GM21390 (cell line): ENCODE data around the gene HEPACAM.
"Not testable (repeated sequence)": the region's sequence is repeated elsewhere in the genome, so short reads cannot be mapped to it uniquely, and the experiment has no call there.

ENCODE experiments used
- ATAC-seq: cut with Tn5 transposase; IDR thresholded peaks from one replicate; pipeline ENCODE4 v1.9.1; 2021; ENCODE audit not compliant: unreplicated experiment

HEPACAM gene, protein sequence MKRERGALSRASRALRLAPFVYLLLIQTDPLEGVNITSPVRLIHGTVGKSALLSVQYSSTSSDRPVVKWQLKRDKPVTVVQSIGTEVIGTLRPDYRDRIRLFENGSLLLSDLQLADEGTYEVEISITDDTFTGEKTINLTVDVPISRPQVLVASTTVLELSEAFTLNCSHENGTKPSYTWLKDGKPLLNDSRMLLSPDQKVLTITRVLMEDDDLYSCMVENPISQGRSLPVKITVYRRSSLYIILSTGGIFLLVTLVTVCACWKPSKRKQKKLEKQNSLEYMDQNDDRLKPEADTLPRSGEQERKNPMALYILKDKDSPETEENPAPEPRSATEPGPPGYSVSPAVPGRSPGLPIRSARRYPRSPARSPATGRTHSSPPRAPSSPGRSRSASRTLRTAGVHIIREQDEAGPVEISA

GRCh38 chr11:124935548-124936514 lies at the start of gene HEPACAM:
TSS of gene HEPACAM (minus strand) at chr11:124936047. CDS start at chr11:124936006, 41 bp downstream.
- ATAC-seq: no peak

GRCh38 chr11:124984512-124984854 lies 48.6 kb upstream of the HEPACAM start:
- no peak for ATAC-seq

- ATAC-seq: no peak
Measured at GRCh38 chr11:124983674-124984511, 48.0 kb upstream of the HEPACAM start.

DNA sequence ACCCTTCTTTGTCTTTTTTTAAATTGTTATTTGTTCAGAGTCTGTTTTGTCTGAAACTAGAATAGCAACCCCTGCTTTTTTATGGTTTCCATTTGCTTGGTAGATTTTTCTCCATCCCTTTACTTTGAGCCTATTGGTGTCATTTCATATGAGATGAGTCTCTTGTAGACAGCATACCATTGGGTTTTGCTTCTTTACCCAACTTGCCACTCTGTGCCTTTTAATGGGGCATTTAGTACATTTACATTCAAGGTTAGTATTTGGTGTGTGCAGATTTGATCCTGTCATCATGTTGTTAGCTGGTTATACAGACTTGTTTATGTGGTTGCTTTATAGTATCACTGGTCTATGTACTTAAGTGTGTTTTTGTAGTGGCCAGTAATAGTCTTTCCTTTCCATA lies 46.2 kb upstream of the HEPACAM start:
- no peak for ATAC-seq

DNA sequence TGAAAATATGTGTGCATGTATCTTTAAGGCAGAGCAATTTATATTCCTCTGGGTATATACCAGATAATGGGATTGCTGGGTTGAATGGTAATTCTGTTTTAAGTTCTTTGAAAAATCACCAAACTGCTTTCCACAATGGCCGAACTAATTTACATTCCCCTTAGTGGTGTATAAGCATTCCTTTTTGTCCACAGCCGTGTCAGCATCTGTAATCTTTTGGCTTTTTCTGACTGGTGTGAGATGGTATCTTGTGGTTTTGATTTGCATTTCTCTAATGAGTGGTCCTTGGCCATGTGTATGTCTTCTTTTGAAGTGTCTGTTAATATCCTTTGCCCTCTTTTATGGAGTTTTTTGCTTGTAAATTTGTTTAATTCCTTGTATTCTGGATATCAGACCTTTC lies 42.5 kb upstream of the HEPACAM start:
- no peak for ATAC-seq

GRCh38 chr11:124977006-124977405 lies 41.2 kb upstream of the HEPACAM start:
- ATAC-seq: no peak

GRCh38 chr11:124976531-124976930 lies 40.7 kb upstream of the HEPACAM start:
- ATAC-seq: no peak

DNA sequence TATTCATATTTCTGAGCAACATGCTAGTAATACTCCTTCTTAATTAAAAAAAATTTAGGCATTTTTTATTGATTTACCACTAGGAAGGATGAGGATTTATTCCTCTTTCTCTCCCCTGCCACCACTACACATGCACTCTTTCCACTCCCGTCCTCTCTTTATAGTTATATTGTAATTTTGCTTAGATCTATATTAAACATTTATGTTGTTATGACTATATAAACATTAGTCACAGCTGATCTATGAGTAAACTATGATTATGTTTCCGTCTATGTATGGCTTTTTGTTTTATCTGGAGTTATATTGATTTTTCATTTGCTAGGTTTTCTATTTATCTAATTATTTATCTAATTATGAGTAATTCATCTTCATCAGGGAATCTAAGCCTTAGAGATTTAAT lies 36.0 kb upstream of the HEPACAM start:
- no peak for ATAC-seq

GRCh38 chr11:124970925-124971324 lies 35.1 kb upstream of the HEPACAM start:
- ATAC-seq: no peak

- ATAC-seq: not testable (repeated sequence)
Measured at GRCh38 chr11:124968197-124968596, 32.4 kb upstream of the HEPACAM start.

DNA sequence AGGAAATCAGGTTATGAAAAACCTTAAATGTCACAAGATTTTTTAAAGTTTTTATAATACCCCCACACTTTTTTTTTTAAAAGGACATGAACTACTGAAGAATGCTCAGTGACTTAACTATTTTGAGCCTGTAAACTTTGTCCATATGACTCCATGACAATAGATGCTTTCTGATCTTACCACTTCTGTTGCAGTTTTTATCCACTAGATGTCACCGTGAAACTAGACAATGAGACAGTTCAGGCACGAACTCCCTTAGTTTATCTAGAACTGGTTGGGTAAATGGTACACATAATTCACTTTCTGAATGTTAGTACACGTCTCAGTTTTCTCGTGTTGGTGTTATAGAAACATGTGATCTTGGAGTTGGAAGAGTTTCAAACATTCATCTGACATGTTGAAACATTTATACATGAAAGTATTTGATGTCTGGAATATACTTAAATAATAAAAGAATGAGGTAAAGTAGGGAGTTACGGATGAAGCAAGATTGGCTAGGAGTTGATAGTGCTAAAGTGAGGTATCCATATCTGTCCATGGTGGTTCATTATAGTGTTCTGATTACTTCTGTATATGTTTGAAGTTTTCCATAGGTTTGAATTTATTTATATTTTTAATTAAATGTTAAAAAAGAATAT lies 26.2 kb upstream of the HEPACAM start:
- peak; percentile 98 for ATAC-seq

GRCh38 chr11:124955035-124955434 lies 19.2 kb upstream of the HEPACAM start:
- no peak for ATAC-seq

- no peak for ATAC-seq
Measured at GRCh38 chr11:124954590-124954955, 18.7 kb upstream of the HEPACAM start.

- peak; percentile 99 for ATAC-seq
Measured at GRCh38 chr11:124953753-124954589, 18.1 kb upstream of the HEPACAM start, which contains the start of gene CCDC15. TSS of gene CCDC15 (plus strand) at chr11:124954202. CDS start at chr11:124954733, 531 bp downstream.

GRCh38 chr11:124951341-124951740 lies 15.5 kb upstream of the HEPACAM start:
- ATAC-seq: no peak

- no peak for ATAC-seq
Measured at GRCh38 chr11:124950601-124951330, 14.9 kb upstream of the HEPACAM start.

DNA sequence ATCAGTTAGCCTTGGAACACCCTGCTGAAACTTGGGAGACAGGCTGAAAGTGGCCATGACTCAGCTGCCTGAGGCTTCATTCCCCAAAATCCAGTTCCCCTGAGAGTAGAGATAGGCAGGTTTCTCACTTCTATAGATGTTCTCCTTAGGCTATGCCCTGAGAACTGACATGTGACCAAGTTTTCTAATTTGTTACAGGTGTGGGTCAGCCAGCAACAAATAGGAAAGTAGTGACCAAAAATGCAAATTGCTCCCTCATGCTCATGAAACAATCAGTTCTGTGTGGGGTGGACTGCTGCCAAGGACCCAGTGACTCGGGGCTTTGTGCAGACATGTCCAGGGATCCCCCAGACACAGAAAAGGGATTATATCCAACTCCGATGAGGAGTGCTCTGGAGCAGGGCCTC lies 10.9 kb upstream of the HEPACAM start:
- no peak for ATAC-seq

GRCh38 chr11:124945826-124946225 lies 10.0 kb upstream of the HEPACAM start:
- no peak for ATAC-seq

DNA sequence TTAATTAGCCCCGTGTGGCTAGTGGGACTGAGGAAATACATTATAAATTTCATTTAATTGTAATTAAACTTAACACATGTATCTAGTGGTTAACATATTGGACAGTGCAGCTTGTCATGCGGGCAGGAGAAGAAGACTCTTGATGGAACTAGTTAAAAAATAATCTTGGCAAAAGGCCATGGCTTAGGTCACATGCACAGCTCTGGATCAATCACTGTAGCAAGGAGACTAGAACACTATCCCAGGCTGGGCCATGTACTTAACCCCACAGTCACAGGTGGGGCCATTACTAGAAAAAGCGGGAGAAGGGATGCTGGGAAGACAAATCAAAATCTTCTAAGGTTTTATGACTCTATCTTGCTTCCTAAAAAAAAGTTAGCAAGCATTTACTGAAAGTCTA lies 8.7 kb upstream of the HEPACAM start:
- no peak for ATAC-seq
